HG02642 (cell line): Measurements from ENCODE around the gene CLK2.
A peak's percentile ranks its signal among the peaks of the same experiment; 100 is the strongest.
"Not testable (repeated sequence)": the region's sequence is repeated elsewhere in the genome, so short reads cannot be mapped to it uniquely, and the experiment has no call there.

Experiments used
- ATAC-seq: cut with Tn5 transposase; IDR thresholded peaks from one replicate; pipeline ENCODE4 v1.9.1; 2021; ENCODE audit warnings: mild to moderate bottlenecking; ENCODE audit not compliant: unreplicated experiment, poor library complexity

CLK2 gene

DNA sequence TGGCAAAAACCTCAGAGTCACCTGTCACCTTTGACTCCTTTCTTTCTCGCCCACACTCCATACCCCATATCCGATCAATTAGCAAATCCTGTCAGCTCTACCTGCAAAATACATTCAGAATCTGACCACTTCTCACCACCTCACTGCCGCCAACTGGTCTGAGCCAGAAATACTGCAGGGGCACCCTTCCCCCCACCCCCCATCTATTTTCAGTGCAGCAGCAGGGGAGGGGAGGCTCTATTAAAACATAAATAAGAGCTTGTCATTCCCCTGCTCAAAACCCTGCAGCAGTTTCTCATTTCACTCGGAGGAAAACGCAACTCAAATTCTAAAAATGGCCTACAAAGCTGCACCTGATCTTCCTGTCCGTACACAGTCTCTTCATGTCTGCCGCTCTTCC lies 24.1 kb upstream of the CLK2 start:
- ATAC-seq, result no peak

DNA sequence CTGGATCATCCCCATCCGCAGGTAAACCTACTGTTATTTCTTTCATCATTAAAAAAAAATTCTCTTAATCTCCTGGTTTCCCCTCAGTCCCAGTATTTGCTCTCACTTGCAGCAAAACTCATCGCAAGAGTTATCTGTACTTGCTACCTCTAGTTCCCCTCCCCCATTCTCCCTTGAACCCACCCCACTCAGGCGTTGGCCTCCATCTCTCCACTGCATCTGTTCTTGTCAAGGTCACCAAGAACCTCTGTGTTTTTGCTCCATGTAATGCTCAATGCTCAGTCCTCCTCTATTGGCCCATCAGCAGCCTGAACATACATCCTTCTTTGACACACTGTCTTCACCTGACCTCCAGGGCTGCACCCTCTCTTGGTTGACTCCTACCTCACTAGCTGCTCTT lies 23.4 kb upstream of the CLK2 start:
- ATAC-seq, result no peak

DNA sequence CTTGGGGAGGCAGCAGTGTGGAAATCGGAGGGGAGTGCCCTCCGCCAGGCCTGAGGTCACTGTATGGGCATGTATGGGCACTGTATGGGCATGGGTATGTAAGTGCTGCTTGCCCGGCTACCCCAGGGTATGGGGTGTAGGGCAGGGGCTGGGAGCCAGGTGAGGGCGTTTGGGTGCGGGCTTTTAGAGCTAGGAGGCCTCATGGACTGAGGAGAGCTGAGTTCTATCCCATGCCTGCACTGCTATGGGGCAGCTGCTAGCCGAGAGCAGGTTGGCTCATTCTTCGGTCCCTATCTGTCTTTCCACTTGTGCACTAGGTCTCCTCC lies 22.6 kb upstream of the CLK2 start:
- ATAC-seq, result no peak

DNA sequence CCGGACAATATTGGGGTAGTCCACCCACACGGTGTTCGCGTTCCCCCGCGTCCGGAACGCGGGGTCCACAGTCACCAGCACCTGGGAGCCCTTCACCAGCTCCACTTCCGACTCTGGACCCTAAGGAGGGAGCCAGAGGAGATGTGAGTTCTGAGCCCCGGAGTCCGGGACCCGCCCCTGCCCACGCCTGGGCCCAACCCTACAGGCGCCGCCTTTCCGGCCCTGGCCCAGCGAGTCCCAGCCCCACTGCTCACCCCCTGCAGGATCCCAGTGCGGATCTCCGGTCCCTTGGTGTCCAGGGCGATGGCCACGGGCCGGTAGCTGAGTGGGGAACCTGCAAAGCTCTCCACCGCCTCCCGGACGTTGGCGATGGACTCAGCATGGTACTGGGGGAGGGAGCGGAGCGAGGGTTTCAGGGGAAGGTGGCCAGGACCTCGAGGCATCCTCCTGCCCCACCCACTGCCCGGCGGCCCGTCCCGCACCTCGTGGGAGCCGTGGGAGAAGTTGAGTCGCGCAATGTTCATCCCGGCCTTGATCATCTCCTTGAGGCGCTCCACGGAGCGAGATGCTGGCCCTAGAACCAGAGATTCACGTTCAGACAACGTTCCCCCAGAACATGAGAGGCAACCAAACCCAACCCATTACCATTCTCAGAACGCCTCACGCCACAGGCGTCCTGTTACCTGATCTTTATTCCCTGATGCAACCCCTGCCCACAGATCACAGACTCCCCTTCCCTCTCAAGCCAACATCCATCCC lies 22.1 kb upstream of the CLK2 start:
- no peak for ATAC-seq

DNA sequence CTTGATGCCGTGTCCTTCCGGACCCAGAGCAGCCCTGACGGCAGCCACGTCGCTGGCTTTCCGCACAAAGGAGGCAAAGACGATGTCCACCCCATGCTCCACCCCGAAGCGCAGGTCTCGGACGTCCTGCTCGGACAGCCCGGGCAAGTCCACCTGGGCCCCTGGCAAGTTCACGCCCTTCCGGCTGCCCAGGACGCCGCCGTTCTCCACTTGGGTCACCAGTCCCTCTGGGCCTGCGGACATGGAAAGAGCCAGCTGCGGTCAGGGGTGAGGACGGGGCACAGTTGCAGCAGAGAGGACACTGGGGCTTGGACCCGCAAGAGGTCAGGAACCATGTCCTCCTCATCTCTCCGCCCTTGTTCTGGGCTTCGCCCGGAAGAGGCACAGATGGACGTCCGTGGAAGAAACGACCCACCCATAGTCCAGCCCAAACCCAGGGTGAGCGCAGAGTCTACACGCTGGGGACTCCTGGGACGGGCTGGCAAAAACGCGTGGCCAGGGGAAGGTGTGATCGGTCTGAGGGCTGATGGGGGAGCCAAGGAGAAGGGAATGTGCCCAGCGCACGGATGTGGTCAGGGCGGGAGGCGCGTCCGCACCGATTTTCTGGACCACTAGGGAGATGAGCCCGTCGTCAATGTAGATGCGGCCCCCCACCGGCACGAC lies 21.3 kb upstream of the CLK2 start:
- no peak for ATAC-seq

DNA sequence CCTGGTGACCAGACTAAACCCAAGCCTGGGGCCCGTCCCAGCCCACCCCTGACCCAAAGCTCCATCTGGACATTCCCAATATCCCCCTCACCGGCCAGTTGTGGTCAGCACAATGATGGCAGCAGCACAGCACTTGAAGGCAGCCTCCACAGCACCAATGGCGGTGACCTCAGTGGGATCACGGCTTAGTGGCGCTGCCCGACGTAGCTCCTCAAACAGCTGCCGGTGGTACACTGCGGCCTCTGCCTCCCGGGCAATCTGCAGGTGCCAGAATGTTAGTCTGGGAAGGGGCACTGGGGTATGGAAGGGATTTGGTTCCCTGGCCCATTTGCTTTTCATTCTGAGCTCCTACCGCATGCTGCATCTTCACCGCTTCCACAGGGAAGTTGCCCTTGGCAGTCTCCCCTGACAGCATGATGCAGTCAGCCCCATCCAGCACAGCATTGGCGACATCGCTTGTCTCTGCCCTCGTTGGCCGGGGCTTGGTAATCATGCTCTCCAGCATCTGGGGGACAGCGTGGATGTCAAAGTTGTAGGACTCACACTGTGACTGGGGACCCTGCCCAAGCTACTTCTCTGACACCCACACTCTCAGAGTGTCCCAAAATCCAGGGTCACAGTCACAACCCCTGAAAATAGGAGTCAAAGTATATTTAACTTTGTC lies 19.9 kb upstream of the CLK2 start:
- ATAC-seq, result no peak

DNA sequence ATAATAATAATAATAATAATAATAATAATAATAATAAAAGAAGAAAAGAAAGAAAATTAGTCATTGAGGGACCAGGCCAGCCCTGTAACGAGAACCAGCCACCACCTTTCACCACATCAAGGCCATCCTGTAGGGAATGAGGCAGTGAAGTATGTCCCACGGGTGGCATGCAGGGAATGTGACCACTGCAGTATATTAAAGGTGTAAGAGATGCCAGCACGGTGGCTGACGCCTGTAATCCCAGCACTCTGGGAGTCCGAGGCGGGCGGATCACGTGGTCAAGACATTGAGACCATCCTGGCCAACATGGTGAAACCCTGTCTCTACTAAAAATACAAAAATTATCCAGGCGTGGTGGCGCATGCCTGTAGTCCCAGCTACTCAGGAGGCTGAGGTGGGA lies 17.7 kb upstream of the CLK2 start:
- not testable (repeated sequence) for ATAC-seq

DNA sequence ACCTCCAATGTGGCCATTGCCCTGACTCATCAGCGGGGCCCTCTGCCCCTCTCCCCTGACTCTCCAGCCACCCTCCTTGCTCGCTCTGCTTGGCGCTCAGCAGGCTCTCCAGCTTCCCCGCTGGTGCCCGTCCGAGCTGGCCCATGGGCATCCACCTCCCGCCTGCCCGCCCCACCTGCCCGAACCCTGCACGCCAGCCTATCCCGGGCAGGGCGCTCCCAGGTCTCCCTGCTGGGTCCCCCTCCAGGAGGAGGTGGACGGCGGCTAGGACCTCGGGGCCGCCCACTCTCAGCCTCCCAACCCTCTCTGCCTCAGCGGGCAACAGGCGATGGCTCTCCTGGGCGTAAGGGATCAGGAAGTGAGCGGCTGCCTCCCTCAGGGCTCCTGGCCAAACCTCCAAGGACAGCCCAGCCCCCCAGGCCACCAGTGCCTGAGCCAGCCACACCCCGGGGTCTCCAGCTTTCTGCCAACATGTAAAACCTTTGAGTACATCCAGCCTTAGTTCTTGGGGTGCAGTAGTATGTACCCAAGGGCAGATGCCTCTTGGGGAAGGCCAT lies 14.8 kb upstream of the CLK2 start:
- no peak for ATAC-seq

DNA sequence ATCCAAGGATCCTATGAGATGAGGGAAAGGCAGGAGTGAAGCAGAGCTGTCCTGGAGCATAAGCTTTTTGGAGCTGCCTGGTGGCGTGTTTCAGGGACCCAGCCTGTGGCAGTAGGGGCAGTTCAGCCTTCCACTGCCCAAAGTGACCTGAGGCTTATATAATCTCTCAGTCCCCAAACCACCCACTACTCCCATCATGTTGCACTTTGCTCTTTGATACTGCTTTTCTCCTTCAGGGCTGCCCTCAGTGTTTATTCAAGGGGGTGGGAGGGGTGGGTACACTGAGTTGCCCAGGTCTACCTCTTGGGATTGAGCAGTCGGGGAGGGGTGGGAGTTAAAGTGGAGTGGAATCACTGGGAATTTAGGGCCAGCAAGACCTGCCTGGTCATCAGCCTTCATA lies 13.2 kb upstream of the CLK2 start:
- ATAC-seq, result no peak

DNA sequence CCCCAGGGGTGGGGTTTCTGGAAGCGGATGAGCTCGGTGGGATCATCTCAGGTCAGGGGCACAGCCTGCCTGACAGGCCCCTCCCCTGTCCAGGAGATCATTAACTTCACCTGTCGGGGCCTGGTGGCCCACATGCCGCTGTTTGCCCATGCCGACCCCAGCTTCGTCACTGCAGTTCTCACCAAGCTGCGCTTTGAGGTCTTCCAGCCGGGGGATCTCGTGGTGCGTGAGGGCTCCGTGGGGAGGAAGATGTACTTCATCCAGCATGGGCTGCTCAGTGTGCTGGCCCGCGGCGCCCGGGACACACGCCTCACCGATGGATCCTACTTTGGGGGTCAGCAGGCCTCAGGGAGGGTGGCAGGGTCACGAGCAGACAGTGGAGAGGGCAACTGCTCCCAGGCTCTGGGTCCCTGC lies 12.3 kb upstream of the CLK2 start:
- ATAC-seq, result no peak

DNA sequence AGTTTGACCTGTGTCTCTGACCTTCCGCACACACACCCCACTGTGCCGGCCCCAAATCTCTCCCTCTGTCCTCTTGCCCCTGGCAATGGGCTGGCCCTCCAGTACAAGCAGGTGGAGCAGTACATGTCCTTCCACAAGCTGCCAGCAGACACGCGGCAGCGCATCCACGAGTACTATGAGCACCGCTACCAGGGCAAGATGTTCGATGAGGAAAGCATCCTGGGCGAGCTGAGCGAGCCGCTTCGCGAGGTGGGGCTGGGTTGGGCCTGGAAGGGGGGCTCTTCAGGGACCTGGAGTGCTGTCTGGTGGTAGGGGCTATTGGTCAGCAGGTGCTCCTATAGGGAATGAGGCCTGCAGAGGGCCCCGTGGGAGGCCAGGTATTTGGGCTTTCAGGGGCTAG lies 11.8 kb upstream of the CLK2 start:
- ATAC-seq, result no peak

DNA sequence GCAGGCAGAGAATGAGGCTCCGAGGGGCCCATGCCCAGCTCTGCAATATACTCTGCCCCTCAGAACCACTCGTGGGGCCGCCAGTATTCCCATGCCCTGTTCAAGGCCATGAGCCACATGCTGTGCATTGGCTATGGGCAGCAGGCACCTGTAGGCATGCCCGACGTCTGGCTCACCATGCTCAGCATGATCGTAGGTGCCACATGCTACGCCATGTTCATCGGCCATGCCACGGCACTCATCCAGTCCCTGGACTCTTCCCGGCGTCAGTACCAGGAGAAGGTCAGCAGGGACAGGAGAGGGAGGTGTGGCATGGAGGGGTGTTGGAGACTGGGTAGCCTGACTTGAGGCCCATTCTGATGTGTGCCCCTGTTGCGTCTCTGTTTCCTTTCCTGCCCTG lies 11.2 kb upstream of the CLK2 start:
- ATAC-seq, result no peak

DNA sequence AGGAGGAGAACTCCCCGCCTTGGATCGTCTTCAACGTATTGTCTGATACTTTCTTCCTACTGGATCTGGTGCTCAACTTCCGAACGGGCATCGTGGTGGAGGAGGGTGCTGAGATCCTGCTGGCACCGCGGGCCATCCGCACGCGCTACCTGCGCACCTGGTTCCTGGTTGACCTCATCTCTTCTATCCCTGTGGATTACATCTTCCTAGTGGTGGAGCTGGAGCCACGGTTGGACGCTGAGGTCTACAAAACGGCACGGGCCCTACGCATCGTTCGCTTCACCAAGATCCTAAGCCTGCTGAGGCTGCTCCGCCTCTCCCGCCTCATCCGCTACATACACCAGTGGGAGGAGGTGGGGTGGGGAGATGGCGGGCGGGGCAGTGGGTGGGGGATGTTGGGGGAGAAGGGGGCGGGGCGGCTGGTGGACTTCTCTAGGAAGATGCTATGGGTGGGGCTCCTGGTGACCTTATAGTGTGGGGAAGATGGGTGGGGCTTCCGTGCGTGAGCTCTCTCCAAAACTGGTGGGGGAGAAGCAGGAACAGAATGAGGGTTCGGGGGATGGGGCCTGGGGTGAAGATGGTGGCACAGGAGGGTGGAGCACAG lies 9.3 kb upstream of the CLK2 start:
- ATAC-seq, result no peak

DNA sequence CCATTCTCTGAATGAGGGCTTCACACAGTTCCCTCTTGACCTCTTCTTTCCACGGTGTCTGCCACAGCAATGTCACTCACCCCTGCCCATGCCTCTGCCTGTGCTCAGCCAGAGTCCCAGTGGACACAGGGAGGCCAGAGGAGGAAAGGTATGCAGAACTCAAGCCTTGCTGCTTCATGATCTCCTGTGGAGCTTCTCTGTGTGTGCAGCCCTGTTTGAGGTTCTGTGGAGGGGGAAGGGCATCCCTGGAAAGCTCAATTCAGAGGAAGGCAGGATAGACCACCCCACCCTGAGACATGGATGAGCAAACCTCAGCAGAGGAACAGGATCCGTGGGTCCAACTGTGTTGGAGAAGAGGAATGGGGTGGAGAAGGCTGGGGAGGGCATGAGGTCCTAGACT lies 6.0 kb upstream of the CLK2 start:
- ATAC-seq, result no peak

DNA sequence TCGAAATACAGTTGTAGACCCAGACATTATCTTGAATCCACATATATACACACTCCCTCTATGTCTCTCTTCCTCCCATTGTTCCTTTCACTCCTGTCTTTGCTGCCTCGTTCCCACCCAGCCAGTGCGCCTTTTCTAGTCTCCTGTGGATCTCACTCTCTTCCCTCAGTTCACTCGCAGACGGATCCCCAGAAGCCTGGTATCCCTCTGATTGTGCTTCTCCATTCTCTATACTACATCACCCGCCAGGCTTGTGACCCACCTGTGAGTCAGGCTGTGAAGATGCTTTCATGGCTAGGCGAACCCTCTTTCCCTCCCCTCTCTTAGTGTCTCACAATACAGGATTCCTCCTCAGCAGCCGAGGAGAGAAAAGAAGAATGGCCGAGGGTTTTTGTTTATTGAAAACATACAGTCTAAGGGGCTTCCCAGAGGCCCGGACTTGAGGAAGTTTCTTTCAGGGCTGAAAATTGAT lies 5.4 kb upstream of the CLK2 start:
- ATAC-seq, result no peak

DNA sequence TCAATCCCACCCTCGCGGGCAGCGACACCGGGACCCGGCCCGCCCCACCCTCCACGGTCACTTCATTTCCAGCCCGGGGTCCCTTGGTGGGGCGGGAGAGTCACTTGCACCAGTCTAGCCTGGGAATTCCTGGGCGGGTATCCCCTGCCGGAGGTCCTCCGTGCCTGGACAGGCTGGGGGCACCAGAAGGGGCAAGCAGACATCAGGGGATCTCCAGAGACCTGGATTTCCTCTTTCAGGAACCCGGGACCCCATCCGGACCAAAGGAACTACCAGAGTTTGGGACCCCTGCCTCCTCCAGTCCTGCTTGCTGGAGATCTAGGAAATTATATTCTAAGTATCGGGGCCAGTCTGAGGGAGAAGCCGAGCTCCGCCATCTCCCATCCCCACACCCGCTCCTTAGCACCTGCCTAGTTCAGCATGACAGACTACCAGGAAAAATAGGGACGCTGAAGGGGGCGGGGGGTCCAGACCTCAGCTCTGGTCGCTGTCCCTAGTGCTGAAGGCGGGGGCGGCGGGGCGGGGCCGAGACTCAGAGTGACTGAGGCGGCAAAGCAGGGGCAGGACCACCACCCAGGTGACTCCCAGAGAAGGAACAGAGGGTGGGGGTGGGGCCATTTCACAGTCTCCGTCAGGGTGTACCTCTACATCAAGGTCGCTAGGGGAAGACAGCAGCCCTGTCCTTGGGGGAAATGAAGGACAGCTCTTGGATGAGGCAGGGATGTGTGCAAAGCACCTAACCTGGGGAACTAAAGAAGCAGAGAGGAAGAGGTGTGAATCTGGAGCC lies 4.8 kb upstream of the CLK2 start:
- no peak for ATAC-seq

DNA sequence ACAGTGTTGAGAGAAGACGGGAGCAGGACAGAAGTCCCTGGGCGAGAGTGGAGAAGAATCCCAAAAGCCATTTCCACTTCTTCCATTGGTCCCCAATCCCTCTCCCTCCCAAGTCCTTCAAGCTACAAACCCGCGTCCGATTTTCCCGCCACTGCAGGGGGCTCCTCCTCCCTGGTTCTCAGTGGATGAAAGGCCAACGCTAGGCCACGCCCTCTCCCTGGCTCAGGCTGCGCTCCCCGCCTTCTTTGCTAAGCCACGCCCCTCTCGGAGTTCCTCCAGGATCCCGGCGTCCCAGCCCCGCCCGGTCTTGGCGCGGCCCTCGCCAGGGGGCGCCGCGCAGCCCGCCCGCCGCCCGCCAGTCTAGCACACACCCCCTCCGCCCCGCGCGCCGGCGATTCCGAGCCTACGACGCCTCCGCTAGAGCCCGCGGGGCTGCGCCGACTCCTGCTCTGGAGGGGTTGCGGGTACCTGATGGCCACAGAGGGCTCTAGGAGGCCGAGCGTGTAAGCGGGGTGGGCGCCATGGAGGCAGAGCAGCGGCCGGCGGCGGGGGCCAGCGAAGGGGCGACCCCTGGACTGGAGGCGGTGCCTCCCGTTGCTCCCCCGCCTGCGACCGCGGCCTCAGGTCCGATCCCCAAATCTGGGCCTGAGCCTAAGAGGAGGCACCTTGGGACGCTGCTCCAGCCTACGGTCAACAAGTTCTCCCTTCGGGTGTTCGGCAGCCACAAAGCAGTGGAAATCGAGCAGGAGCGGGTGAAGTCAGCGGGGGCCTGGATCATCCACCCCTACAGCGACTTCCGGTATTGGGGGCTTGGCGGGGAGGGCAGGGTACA lies 4.0 kb upstream of the CLK2 start, which contains the start of gene HCN3:
Gene HCN3 (plus strand): TSS at position 394 of the 832 bp plus-strand sequence. CDS start 128 bp downstream, at position 522.
- peak; percentile 75 for ATAC-seq

DNA sequence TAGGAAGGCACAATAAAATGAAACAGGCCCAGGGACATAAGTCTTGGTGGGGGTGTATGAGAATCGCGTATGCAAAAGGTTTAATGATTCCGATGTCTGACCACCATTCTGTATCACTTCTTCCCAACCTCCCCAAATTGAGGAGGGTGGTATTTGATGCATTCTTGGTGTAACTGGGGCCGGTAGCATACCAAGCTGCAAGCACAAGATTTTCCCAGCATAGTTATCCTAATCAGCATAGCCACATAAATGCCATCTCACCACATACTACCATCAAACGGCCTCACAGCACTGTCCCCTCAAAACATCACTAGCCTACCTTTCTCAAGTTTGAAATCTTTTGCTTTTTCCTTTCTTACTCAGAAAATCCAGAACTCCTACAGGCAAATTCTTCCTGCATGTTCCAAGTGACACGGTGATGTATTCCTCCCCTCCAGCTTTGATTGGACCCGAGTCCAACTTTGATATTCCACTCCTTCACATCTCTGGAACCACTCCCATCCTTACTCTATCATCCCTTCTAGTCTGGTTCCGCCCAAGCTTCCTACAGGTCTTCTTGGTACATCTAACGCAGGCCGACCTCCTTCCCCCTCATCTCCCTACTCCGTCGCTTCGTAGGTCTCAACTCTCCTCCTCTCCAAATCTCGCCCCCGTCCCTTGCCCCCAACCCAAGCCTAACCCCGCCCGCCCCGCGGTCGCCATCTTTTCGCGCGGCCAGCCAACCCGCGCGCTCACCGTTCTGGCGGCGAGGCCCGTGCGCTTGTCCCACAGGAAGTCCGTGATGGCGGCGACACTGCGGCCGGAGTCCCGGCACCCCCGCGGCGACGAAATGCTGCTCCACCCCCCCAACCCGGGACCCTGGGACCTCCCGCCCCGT lies 600 bp downstream of the CLK2 start:
- peak; percentile 41 for ATAC-seq
